Measurements from ENCODE around the gene NCOA1. TPM values are rescaled to one million over a fixed set of nuclear protein-coding genes. Genes with fewer than 3 reads are reported as not detected.
"Not testable (repeated sequence)": the region's sequence is repeated elsewhere in the genome, so short reads cannot be mapped to it uniquely, and the experiment has no call there.

NCOA1 gene
- total RNA-seq, 1 donor from 2014 or later = 48.4 TPM

GRCh38 chr2:24594283-24594682, 103.2 kb downstream of the NCOA1 start:
- intact Hi-C loops (cut with DNase I) = loop anchor here (10.0 kb wide), 1 partner anchor 749 kb away; no protein-coding TSS in a partner anchor
- Histone ChIP-seq H3K36me3 (no peaks in the 10 kb centered on the region), H3K9me3 (no peaks in the 10 kb centered on the region), H3K27me3 (no peaks in the 10 kb centered on the region), H3K4me3 (no peak overlapping the region), H3K4me1 (peaks cover 8% of the 10 kb centered on the region), H3K27ac (no peak overlapping the region)
- no peak for TF ChIP-seq POLR2A (IDR thresholded peaks at IDR 0.05)
- TF ChIP-seq POLR2AphosphoS5 (IDR thresholded peaks at IDR 0.05; ENCODE audit: insufficient read depth in 1 of 2, low read depth in 1 of 2) = no peak
- TF ChIP-seq, protein P1, sequence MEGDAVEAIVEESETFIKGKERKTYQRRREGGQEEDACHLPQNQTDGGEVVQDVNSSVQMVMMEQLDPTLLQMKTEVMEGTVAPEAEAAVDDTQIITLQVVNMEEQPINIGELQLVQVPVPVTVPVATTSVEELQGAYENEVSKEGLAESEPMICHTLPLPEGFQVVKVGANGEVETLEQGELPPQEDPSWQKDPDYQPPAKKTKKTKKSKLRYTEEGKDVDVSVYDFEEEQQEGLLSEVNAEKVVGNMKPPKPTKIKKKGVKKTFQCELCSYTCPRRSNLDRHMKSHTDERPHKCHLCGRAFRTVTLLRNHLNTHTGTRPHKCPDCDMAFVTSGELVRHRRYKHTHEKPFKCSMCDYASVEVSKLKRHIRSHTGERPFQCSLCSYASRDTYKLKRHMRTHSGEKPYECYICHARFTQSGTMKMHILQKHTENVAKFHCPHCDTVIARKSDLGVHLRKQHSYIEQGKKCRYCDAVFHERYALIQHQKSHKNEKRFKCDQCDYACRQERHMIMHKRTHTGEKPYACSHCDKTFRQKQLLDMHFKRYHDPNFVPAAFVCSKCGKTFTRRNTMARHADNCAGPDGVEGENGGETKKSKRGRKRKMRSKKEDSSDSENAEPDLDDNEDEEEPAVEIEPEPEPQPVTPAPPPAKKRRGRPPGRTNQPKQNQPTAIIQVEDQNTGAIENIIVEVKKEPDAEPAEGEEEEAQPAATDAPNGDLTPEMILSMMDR (IDR thresholded peaks at IDR 0.05) = no peak
- DNase-seq (ENCODE audit: extremely low spot score in 2 of 2) = no peak

GRCh38 chr2:24597181-24597870, 106.3 kb downstream of the NCOA1 start:
- no peak for DNase-seq (ENCODE audit: extremely low spot score in 2 of 2)
- no peak overlapping the region for H3K4me3 ChIP-seq
- no peaks in the 10 kb centered on the region for H3K9me3 ChIP-seq
- no peak overlapping the region for H3K27ac ChIP-seq
- H3K27me3 ChIP-seq = no peaks in the 10 kb centered on the region
- TF ChIP-seq, protein P1 (IDR thresholded peaks at IDR 0.05) = no peak
- no peak for TF ChIP-seq POLR2A (IDR thresholded peaks at IDR 0.05)
- no peak for TF ChIP-seq POLR2AphosphoS5 (IDR thresholded peaks at IDR 0.05; ENCODE audit: insufficient read depth in 1 of 2, low read depth in 1 of 2)
- no peaks in the 10 kb centered on the region for H3K36me3 ChIP-seq
- intact Hi-C loops (cut with DNase I) = loop anchor here (10.0 kb wide), 1 partner anchor 753 kb away; no protein-coding TSS in a partner anchor
- H3K4me1 ChIP-seq = peaks cover 8% of the 10 kb centered on the region

- intact Hi-C loops (cut with DNase I); H3K4me1 ChIP-seq; H3K27ac ChIP-seq: not testable (repeated sequence)
Measured at GRCh38 chr2:24600140-24600539, 109.1 kb downstream of the NCOA1 start.

GRCh38 chr2:24611631-24612030, 120.6 kb downstream of the NCOA1 start:
- DNase-seq (ENCODE audit: extremely low spot score in 2 of 2) = no peak
- peaks cover 8% of the 10 kb centered on the region for H3K9me3 ChIP-seq
- H3K27me3 ChIP-seq = no peaks in the 10 kb centered on the region
- H3K4me1 ChIP-seq = peaks cover 8% of the 10 kb centered on the region
- no peaks in the 10 kb centered on the region for H3K36me3 ChIP-seq
- H3K27ac ChIP-seq = no peak overlapping the region
- H3K4me3 ChIP-seq = no peak overlapping the region
- TF ChIP-seq POLR2AphosphoS5 (IDR thresholded peaks at IDR 0.05; ENCODE audit: insufficient read depth in 1 of 2, low read depth in 1 of 2) = no peak
- TF ChIP-seq, protein P1 (IDR thresholded peaks at IDR 0.05) = no peak
- no peak for TF ChIP-seq POLR2A (IDR thresholded peaks at IDR 0.05)
- intact Hi-C loops (cut with DNase I) = no loop called here

More at GRCh38 chr2:24600140-24600539, 109.1 kb downstream of the NCOA1 start:
- not testable (repeated sequence) for H3K36me3 ChIP-seq; DNase-seq (ENCODE audit: extremely low spot score in 2 of 2); H3K9me3 ChIP-seq; H3K27me3 ChIP-seq; H3K4me3 ChIP-seq

DNA sequence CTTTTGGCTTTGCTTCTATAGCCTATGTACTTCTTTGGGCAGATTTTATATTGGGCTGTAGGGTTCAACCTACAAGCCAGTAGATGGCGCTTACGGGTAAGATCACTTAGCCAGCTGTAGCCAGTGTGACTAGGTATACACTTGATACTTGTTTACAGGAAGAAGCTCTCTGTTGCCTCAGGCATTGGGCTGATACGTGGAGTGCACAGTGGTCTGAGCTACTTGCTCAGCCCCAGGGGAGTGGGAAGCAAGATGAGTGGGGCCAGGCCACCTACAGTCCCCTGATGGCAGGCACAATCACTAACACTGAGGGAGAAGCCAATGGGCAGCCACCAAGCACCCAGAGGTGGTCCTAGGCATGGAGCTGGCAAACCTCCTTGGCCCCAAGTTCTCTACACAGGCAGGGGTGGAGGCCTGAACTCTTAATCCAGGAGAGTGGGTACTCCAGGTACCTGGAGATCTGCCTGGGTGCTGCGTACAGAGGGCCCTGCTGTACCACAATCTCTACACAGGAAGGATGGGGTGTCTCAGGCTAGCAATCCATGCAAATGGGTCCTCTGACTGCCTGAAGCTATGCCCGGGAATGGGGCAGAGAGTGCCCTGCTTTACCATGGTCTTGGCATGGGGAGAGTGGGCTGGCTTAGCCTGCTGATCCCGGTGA, 122.2 kb downstream of the NCOA1 start:
- TF ChIP-seq POLR2AphosphoS5 (IDR thresholded peaks at IDR 0.05; ENCODE audit: insufficient read depth in 1 of 2, low read depth in 1 of 2) (no peak), POLR2A (IDR thresholded peaks at IDR 0.05) (no peak)
- TF ChIP-seq, protein P1 (IDR thresholded peaks at IDR 0.05) = no peak
- no peak overlapping the region for H3K4me3 ChIP-seq
- no peaks in the 10 kb centered on the region for H3K27me3 ChIP-seq
- peaks cover 8% of the 10 kb centered on the region for H3K9me3 ChIP-seq
- no peak overlapping the region for H3K27ac ChIP-seq
- intact Hi-C loops (cut with DNase I) = no loop called here
- DNase-seq (ENCODE audit: extremely low spot score in 2 of 2) = no peak
- H3K36me3 ChIP-seq = no peaks in the 10 kb centered on the region
- H3K4me1 ChIP-seq = peaks cover 8% of the 10 kb centered on the region

All from vagina (tissue), 2 donors.